COLO668 (cell line): ENCODE measurements around the gene PTPRM.

Experiments
- DNase-seq: peaks from one replicate; lab custom pipeline; 2025; ENCODE audit not compliant: unreplicated experiment; lab: John Stamatoyannopoulos, UW

Gene PTPRM

GRCh38 chr18:8401606-8402005 lies 834.5 kb downstream of the PTPRM start:
- no peak for DNase-seq

GRCh38 chr18:8402237-8402636 lies 835.1 kb downstream of the PTPRM start:
- no peak for DNase-seq

GRCh38 chr18:8403713-8404112 lies 836.6 kb downstream of the PTPRM start:
- no peak for DNase-seq

- DNase-seq: no peak
These were observed 839.2 kb downstream of the PTPRM start for GRCh38 chr18:8406186-8406867.

GRCh38 chr18:8406868-8407250 lies 839.7 kb downstream of the PTPRM start:
- no peak for DNase-seq

- DNase-seq: no peak
These were observed 842.0 kb downstream of the PTPRM start for GRCh38 chr18:8409151-8409550.

- no peak for DNase-seq
These were observed 844.4 kb downstream of the PTPRM start for GRCh38 chr18:8411492-8411891.

- DNase-seq: no peak
These were observed 845.0 kb downstream of the PTPRM start for GRCh38 chr18:8412117-8412516.

- DNase-seq: no peak
These were observed 846.1 kb downstream of the PTPRM start for GRCh38 chr18:8413189-8413588.

GRCh38 chr18:8413751-8414150 lies 846.6 kb downstream of the PTPRM start:
- no peak for DNase-seq

- DNase-seq: no peak
These were observed 849.3 kb downstream of the PTPRM start for GRCh38 chr18:8416212-8417019.

- no peak for DNase-seq
These were observed 855.3 kb downstream of the PTPRM start for GRCh38 chr18:8422391-8422790.

- DNase-seq: no peak
These were observed 856.0 kb downstream of the PTPRM start for GRCh38 chr18:8423051-8423557.

- no peak for DNase-seq
These were observed 857.4 kb downstream of the PTPRM start for GRCh38 chr18:8424481-8424880.

GRCh38 chr18:8424917-8425725 lies 858.0 kb downstream of the PTPRM start:
- DNase-seq: peak; percentile 74

GRCh38 chr18:8426401-8426800 lies 859.3 kb downstream of the PTPRM start:
- peak; percentile 44 for DNase-seq

- DNase-seq: no peak
These were observed 860.2 kb downstream of the PTPRM start for GRCh38 chr18:8427339-8427738.

- no peak for DNase-seq
These were observed 861.8 kb downstream of the PTPRM start for GRCh38 chr18:8428951-8429350.

- no peak for DNase-seq
These were observed 863.9 kb downstream of the PTPRM start for GRCh38 chr18:8431036-8431435.

GRCh38 chr18:8433323-8433722 lies 866.2 kb downstream of the PTPRM start:
- DNase-seq: no peak

GRCh38 chr18:8433771-8434170 lies 866.7 kb downstream of the PTPRM start:
- DNase-seq: no peak
